ENCODE data around the gene CDH4.

The CDH4 gene

GRCh38 chr20:61753316-61753942 is 501.4 kb downstream of the CDH4 start (continued):
- TF ChIP-seq ZBTB7A (tag by site-specific recombination; IDR thresholded peaks at IDR 0.05; ENCODE audit: low read depth) (no peak), ZXDB (tag by site-specific recombination; IDR thresholded peaks at IDR 0.05) (no peak)
- TF ChIP-seq, protein P1, sequence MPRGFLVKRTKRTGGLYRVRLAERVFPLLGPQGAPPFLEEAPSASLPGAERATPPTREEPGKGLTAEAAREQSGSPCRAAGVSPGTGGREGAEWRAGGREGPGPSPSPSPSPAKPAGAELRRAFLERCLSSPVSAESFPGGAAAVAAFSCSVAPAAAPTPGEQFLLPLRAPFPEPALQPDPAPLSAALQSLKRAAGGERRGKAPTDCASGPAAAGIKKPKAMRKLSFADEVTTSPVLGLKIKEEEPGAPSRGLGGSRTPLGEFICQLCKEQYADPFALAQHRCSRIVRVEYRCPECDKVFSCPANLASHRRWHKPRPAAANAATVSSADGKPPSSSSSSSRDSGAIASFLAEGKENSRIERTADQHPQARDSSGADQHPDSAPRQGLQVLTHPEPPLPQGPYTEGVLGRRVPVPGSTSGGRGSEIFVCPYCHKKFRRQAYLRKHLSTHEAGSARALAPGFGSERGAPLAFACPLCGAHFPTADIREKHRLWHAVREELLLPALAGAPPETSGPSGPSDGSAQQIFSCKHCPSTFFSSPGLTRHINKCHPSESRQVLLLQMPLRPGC (tag by site-specific recombination; IDR thresholded peaks at IDR 0.05) = peak; percentile 36; the same call in 1 of the 2 replicates

- Histone ChIP-seq H3K36me3 (ENCODE audit: control insufficient read depth in 2 of 2, insufficient read depth in 1 of 2, low read length in 2 of 2) (no peaks in the 10 kb centered on the region), H3K4me3 (ENCODE audit: low read depth, low read length) (no peak overlapping the region), H3K27ac (ENCODE audit: extremely low read depth, low read depth, low read length) (no peak overlapping the region), H3K4me1 (ENCODE audit: control insufficient read depth, insufficient read depth, low read length) (no peaks in the 10 kb centered on the region), H3K9me3 (ENCODE audit: control insufficient read depth, insufficient read depth, low read depth, low read length) (no peaks in the 10 kb centered on the region; the same call in 1 of the 2 replicates)
- ChIA-PET CTCF (no interaction called here), POLR2A (no interaction called here)
- TF ChIP-seq, protein P2, sequence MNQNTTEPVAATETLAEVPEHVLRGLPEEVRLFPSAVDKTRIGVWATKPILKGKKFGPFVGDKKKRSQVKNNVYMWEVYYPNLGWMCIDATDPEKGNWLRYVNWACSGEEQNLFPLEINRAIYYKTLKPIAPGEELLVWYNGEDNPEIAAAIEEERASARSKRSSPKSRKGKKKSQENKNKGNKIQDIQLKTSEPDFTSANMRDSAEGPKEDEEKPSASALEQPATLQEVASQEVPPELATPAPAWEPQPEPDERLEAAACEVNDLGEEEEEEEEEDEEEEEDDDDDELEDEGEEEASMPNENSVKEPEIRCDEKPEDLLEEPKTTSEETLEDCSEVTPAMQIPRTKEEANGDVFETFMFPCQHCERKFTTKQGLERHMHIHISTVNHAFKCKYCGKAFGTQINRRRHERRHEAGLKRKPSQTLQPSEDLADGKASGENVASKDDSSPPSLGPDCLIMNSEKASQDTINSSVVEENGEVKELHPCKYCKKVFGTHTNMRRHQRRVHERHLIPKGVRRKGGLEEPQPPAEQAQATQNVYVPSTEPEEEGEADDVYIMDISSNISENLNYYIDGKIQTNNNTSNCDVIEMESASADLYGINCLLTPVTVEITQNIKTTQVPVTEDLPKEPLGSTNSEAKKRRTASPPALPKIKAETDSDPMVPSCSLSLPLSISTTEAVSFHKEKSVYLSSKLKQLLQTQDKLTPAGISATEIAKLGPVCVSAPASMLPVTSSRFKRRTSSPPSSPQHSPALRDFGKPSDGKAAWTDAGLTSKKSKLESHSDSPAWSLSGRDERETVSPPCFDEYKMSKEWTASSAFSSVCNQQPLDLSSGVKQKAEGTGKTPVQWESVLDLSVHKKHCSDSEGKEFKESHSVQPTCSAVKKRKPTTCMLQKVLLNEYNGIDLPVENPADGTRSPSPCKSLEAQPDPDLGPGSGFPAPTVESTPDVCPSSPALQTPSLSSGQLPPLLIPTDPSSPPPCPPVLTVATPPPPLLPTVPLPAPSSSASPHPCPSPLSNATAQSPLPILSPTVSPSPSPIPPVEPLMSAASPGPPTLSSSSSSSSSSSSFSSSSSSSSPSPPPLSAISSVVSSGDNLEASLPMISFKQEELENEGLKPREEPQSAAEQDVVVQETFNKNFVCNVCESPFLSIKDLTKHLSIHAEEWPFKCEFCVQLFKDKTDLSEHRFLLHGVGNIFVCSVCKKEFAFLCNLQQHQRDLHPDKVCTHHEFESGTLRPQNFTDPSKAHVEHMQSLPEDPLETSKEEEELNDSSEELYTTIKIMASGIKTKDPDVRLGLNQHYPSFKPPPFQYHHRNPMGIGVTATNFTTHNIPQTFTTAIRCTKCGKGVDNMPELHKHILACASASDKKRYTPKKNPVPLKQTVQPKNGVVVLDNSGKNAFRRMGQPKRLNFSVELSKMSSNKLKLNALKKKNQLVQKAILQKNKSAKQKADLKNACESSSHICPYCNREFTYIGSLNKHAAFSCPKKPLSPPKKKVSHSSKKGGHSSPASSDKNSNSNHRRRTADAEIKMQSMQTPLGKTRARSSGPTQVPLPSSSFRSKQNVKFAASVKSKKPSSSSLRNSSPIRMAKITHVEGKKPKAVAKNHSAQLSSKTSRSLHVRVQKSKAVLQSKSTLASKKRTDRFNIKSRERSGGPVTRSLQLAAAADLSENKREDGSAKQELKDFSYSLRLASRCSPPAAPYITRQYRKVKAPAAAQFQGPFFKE (tag by site-specific recombination; IDR thresholded peaks at IDR 0.05; ENCODE audit: borderline replicate concordance) = no peak
- TF ChIP-seq SCRT2 (tag by site-specific recombination; IDR thresholded peaks at IDR 0.05) (peak; percentile 69), ZBTB8A (tag by site-specific recombination; IDR thresholded peaks at IDR 0.05) (no peak), SETDB1 (IDR thresholded peaks at IDR 0.05; ENCODE audit: insufficient read length, low read length) (no peak)
These were observed 502.2 kb downstream of the CDH4 start for GRCh38 chr20:61753987-61754956.

GRCh38 chr20:61754976-61755778 is 503.1 kb downstream of the CDH4 start:
- Histone ChIP-seq H3K4me3 (ENCODE audit: low read depth, low read length) (no peak overlapping the region), H3K27ac (ENCODE audit: extremely low read depth, low read depth, low read length) (no peak overlapping the region), H3K36me3 (ENCODE audit: control insufficient read depth in 2 of 2, insufficient read depth in 1 of 2, low read length in 2 of 2) (no peaks in the 10 kb centered on the region), H3K9me3 (ENCODE audit: control insufficient read depth, insufficient read depth, low read depth, low read length) (no peaks in the 10 kb centered on the region; the same call in 1 of the 2 replicates), H3K4me1 (ENCODE audit: control insufficient read depth, insufficient read depth, low read length) (no peaks in the 10 kb centered on the region)
- POLR2A ChIA-PET = no interaction called here
- CTCF ChIA-PET = no interaction called here
- no peak for TF ChIP-seq HIC1 (tag by site-specific recombination; IDR thresholded peaks at IDR 0.05)
- no peak for TF ChIP-seq ZFP37 (tag by site-specific recombination; IDR thresholded peaks at IDR 0.05)
- no peak for TF ChIP-seq ZNF549 (tag by site-specific recombination; IDR thresholded peaks at IDR 0.05)
- TF ChIP-seq ZFHX2 (tag by site-specific recombination; conservative IDR thresholded peaks at IDR 0.05) = peak; percentile 53
- TF ChIP-seq ZNF18 (tag by site-specific recombination; IDR thresholded peaks at IDR 0.05) = peak; percentile 87
- TF ChIP-seq, protein P3, sequence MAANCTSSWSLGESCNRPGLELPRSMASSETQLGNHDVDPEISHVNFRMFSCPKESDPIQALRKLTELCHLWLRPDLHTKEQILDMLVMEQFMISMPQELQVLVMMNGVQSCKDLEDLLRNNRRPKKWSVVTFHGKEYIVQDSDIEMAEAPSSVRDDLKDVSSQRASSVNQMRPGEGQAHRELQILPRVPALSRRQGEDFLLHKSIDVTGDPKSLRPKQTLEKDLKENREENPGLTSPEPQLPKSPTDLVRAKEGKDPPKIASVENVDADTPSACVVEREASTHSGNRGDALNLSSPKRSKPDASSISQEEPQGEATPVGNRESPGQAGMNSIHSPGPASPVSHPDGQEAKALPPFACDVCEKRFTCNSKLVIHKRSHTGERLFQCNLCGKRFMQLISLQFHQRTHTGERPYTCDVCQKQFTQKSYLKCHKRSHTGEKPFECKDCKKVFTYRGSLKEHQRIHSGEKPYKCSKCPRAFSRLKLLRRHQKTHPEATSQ (tag by site-specific recombination; IDR thresholded peaks at IDR 0.05) = 0 out of 2 replicates have a peak, but pooled peaks have one; percentile 43
